Kidney (tissue), 14 donors: ENCODE results near the gene TNS4. TPM values are rescaled to one million over a fixed set of nuclear protein-coding genes. Genes with fewer than 3 reads are reported as not detected.

Experiments
- DNase-seq, 5 donors: peaks; one replicate each; pipeline ENCODE4 v3.0.0-alpha.2; 2013 to 2020
- FAIRE-seq: peaks from 2 replicates; lab custom pipeline; 2012; peaks lifted over from hg19 to GRCh38; lab: Jason Lieb, UNC
- H3K27ac ChIP-seq, 2 donors: one replicate each; pipeline ENCODE4 v1.7.0; 2013; ENCODE audit warnings: low read depth in 2 of 2, low read length in 2 of 2, inconsistent platforms in 1 of 2
- H3K27me3 ChIP-seq: one replicate; pipeline ENCODE4 v1.7.1; 2013; ENCODE audit warnings: low read length, inconsistent platforms; ENCODE audit not compliant: control insufficient read depth, insufficient read depth
- H3K36me3 ChIP-seq, 3 donors: one replicate each; pipeline versions ENCODE4 v1.7.0 to v1.7.1; 2013; ENCODE audit warnings: low read length in 3 of 3, control low read depth in 1 of 3, inconsistent platforms in 1 of 3; ENCODE audit not compliant: insufficient read depth in 3 of 3, control insufficient read depth in 2 of 3
- H3K4me1 ChIP-seq, 3 donors: one replicate each; pipeline versions ENCODE4 v1.7.0 to v1.7.1; 2013; ENCODE audit warnings: low read length in 3 of 3, inconsistent platforms in 1 of 3, low read depth in 1 of 3; ENCODE audit not compliant: control insufficient read depth in 2 of 3, insufficient read depth in 2 of 3
- H3K4me3 ChIP-seq, 3 donors: one replicate each; pipeline versions ENCODE4 v1.7.0 to v1.8.1; 2013; ENCODE audit warnings: low read length in 3 of 3, control low read depth in 1 of 3, inconsistent platforms in 1 of 3
- H3K9ac ChIP-seq, 3 donors: one replicate each; pipeline versions ENCODE4 v1.7.0 to v1.7.1; 2013; ENCODE audit warnings: low read length in 3 of 3, control low read depth in 1 of 3, inconsistent platforms in 1 of 3
- H3K9me3 ChIP-seq, 3 donors: one replicate each; pipeline versions ENCODE4 v1.7.0 to v1.7.1; 2013; ENCODE audit warnings: low read length in 3 of 3, control low read depth in 1 of 3, inconsistent platforms in 1 of 3; ENCODE audit not compliant: control insufficient read depth in 2 of 3, insufficient read depth in 1 of 3
- intact Hi-C: fragments of 100-400 bp; cut with DNase I; formaldehyde crosslinking; loops from one replicate; pipeline ENCODE4 v1.11.1; 2022
- polyA plus RNA-seq: library from polyadenylated mRNA; stranded (reverse); fragments of 350-450 nt; fragmentation: Illumina TruSeq; extraction: RNeasy Lipid Tissue Mini Kit (QIAGEN cat#74804); gene quantifications from one replicate; pipeline ENCODE4 v1.2.3, GENCODE V29; 2014; ENCODE audit warnings: low read depth, low replicate concordance; ENCODE audit not compliant: insufficient read depth
- total RNA-seq: library from RNA; stranded (reverse); fragmentation: NEBNext Ultra II Directional; extraction: Animal tissue kit (Norgen Biotek cat#: 25700); gene quantifications from one replicate; pipeline ENCODE4 v1.2.1, GENCODE V29; 2021
- TF ChIP-seq, protein P1 (sequence below): IDR thresholded peaks from 3 replicates; pipeline ENCODE4 v1.5.1; 2012; ENCODE audit warnings: mild to moderate bottlenecking, moderate library complexity, borderline replicate concordance; ENCODE audit not compliant: insufficient read depth; ENCODE audit errors: extremely low read depth
- donor health status: control.
- donor health status: control.
- donor health status: control.
- donor health status: control.
- donor health status: control.
- donor health status: DM: yes; HTN: yes; CAD: no.
- donor health status: Normal renal cell carcinoma (clear cell type).

TNS4 gene
- total and polyA plus RNA-seq, 2 donors from 2014 or later: 0.31 to 2.2 TPM

DNA sequence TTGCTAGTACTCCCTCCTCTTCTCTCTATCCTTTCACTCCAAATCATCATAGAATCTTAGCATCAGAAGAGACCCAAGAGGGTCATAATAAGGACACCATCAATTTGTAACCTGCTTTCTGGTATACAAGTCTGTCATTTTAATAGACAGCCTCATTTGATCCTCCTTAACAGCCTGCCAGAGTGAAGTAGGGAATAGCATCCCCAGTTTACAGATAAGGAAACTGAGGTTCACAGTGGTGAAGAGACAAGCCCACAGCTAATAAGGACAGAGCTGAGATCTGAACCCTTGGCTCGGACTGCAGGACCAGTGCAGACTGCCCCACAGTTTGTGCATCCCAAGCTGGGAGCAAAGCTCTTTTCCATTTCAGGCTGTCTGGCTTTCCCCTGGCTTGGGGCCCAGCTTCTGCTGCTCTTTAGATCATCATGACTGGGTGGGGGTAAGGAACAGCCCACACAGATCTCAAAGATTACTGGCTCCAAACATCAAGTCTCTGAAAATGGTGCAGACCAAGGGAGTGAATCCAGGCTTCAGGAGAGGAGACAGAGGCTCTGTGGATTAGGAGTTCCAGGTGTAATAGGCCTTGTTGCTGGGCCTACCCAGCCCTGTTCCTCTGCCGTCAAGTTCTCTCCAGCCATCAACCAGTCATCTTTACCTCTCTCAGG lies 68.4 kb downstream of the TNS4 start:
- no peak overlapping the region for H3K9ac ChIP-seq
- DNase-seq: peak in 4 of 5 donors; percentile 31 to 87 (median 54)
- H3K4me1 ChIP-seq: peaks cover 0 to 8% (median 4%) of the 10 kb centered on the region in 3 donors
- no peak overlapping the region for H3K27ac ChIP-seq
- H3K36me3 ChIP-seq: no peaks in the 10 kb centered on the region
- TF ChIP-seq, protein P1, sequence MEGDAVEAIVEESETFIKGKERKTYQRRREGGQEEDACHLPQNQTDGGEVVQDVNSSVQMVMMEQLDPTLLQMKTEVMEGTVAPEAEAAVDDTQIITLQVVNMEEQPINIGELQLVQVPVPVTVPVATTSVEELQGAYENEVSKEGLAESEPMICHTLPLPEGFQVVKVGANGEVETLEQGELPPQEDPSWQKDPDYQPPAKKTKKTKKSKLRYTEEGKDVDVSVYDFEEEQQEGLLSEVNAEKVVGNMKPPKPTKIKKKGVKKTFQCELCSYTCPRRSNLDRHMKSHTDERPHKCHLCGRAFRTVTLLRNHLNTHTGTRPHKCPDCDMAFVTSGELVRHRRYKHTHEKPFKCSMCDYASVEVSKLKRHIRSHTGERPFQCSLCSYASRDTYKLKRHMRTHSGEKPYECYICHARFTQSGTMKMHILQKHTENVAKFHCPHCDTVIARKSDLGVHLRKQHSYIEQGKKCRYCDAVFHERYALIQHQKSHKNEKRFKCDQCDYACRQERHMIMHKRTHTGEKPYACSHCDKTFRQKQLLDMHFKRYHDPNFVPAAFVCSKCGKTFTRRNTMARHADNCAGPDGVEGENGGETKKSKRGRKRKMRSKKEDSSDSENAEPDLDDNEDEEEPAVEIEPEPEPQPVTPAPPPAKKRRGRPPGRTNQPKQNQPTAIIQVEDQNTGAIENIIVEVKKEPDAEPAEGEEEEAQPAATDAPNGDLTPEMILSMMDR: no peak
- no peak overlapping the region for H3K4me3 ChIP-seq
- no peak for FAIRE-seq
- H3K9me3 ChIP-seq: no peaks in the 10 kb centered on the region
- H3K27me3 ChIP-seq: no peaks in the 10 kb centered on the region
- intact Hi-C loops: no loop called here

- Histone ChIP-seq H3K27ac (no peak overlapping the region), H3K9me3 (no peaks in the 10 kb centered on the region), H3K9ac (no peak overlapping the region), H3K4me1 (peaks cover 0 to 8% (median 2%) of the 10 kb centered on the region in 3 donors), H3K27me3 (no peaks in the 10 kb centered on the region), H3K4me3 (no peak overlapping the region), H3K36me3 (no peaks in the 10 kb centered on the region)
- intact Hi-C loops: no loop called here
- FAIRE-seq (no peak), DNase-seq (no peak)
- TF ChIP-seq, protein P1: no peak
Observed at GRCh38 chr17:40431231-40431602, 70.2 kb downstream of the TNS4 start.

DNA sequence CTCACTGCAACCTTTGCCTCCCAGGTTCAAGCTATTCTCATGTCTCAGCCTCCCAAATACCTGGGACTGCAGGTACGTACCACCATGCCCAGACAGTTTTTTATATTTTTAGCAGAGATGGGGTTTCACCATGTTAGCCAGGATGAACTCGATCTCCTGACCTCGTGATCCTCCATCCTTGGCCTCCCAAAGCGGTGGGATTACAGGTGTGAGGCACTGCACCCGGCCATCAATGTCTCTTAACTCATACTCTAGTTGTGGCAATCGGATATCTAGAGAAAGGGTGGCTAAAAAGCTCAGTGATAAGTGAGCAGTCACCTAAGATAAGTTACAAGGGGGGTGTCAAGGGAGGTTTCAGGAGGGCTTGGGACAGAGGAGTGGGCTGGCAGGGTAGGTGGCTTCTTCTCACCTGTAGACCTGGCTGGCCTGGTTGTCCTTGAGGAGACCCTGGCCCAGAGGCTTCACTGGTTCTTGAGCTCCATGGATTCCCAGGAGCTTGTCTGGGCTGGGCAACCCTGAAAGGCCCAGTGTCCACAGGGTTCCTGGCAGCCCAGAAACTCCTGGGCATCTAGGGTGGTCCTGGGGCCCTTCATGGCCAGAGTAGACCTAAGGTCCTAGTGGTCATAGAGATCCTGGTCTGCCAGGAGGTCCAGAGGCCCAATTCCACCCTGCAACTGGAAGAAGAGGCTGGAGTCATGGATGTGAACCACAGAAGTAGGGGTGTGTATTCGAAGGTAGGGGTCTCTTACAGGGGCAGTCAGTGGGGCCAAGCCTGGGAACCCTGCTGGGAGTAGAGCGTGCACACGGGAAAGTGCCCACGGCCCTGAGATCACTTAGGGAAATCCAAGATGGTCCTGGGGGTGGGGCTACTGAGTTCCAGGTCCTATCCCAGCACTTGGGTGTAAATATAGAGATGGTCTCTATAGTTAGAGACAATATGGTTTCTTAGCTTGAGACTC lies 70.9 kb downstream of the TNS4 start:
- intact Hi-C loops: no loop called here
- Histone ChIP-seq H3K27me3 (no peaks in the 10 kb centered on the region), H3K36me3 (no peaks in the 10 kb centered on the region), H3K9me3 (no peaks in the 10 kb centered on the region), H3K27ac (no peak overlapping the region), H3K9ac (no peak overlapping the region), H3K4me3 (no peak overlapping the region), H3K4me1 (peaks cover 0 to 8% (median 2%) of the 10 kb centered on the region in 3 donors)
- FAIRE-seq (no peak), DNase-seq (no peak)
- TF ChIP-seq, protein P1: no peak
